CD1c-positive myeloid dendritic cell (primary cell): ENCODE data around the gene TM9SF1.
A peak's percentile ranks its signal among the peaks of the same experiment; 100 is the strongest.

Source experiments
- DNase-seq: peaks from one replicate; pipeline ENCODE4 v3.0.0-alpha.2; 2016; ENCODE audit errors: extremely low spot score

Gene TM9SF1

GRCh38 chr14:24196071-24197055, 1.1 kb upstream of the TM9SF1 start:
- peak; percentile 51 for DNase-seq

- DNase-seq = no peak
These were observed 412 bp downstream of the TM9SF1 start for GRCh38 chr14:24194873-24195185.

GRCh38 chr14:24194186-24194872, 912 bp downstream of the TM9SF1 start:
- DNase-seq = peak; percentile 42

GRCh38 chr14:24192933-24193332, 2.3 kb downstream of the TM9SF1 start:
- no peak for DNase-seq

GRCh38 chr14:24190416-24190815, 4.8 kb downstream of the TM9SF1 start:
- DNase-seq = no peak

GRCh38 chr14:24189460-24189859, 5.8 kb downstream of the TM9SF1 start:
- no peak for DNase-seq

GRCh38 chr14:24189059-24189375, 6.2 kb downstream of the TM9SF1 start:
- DNase-seq = no peak

GRCh38 chr14:24188251-24189058, 6.8 kb downstream of the TM9SF1 start, which contains the start of gene IPO4:
Gene IPO4 (minus strand): TSS chr14:24188816. CDS start chr14:24188787, 29 bp downstream.
- DNase-seq = peak; percentile 98

- no peak for DNase-seq
These were observed 7.7 kb downstream of the TM9SF1 start for GRCh38 chr14:24187539-24187915.

- no peak for DNase-seq
These were observed 8.3 kb downstream of the TM9SF1 start for GRCh38 chr14:24186831-24187538.

GRCh38 chr14:24185741-24186140, 9.5 kb downstream of the TM9SF1 start:
- DNase-seq = no peak

GRCh38 chr14:24185026-24185425, 10.2 kb downstream of the TM9SF1 start:
- DNase-seq = no peak

- DNase-seq = no peak
These were observed 10.9 kb downstream of the TM9SF1 start for GRCh38 chr14:24184104-24184970.

- no peak for DNase-seq
These were observed 12.2 kb downstream of the TM9SF1 start for GRCh38 chr14:24183014-24183481.

GRCh38 chr14:24182110-24182882, 12.9 kb downstream of the TM9SF1 start:
- DNase-seq = no peak

- no peak for DNase-seq
These were observed 13.7 kb downstream of the TM9SF1 start for GRCh38 chr14:24181371-24182077.

GRCh38 chr14:24179961-24180796, 15.1 kb downstream of the TM9SF1 start:
- DNase-seq = no peak

GRCh38 chr14:24179294-24179960, 15.8 kb downstream of the TM9SF1 start:
- DNase-seq = no peak
